Aortic smooth muscle cell (primary cell): ENCODE measurements around the gene ZNF436. TPM values are rescaled to one million over a fixed set of nuclear protein-coding genes. Genes with fewer than 3 reads are reported as not detected.

Experiments used
- total RNA-seq: library from RNA; depleted of rRNA; stranded (reverse); fragments of >200 nt; gene quantifications from 2 replicates; pipeline ENCODE4 v1.2.3, GENCODE V29; 2014

Gene ZNF436
- 18.0 and 19.9 TPM in 2 replicates for total RNA-seq

GRCh38 chr1:23369335-23370013, at the start of gene ZNF436:
ZNF436 (minus strand) TSS chr1:23369836; CDS start chr1:23368005, 1,831 bp downstream.

GRCh38 chr1:23344111-23344986, 25.3 kb downstream of the ZNF436 start, which contains the start of gene HNRNPR:
HNRNPR (minus strand) TSS chr1:23344284; CDS start chr1:23341008, 3,276 bp downstream.

Other genes starting within 250 kb of the ZNF436 start
- gene LUZP1, start 201.0 kb downstream of the ZNF436 start, total RNA-seq, result 27.1 and 34.7 TPM in 2 replicates
- gene HTR1D, start 152.3 kb downstream of the ZNF436 start, total RNA-seq, result not detected in 2 replicates
- gene HNRNPR, start 25.6 kb downstream of the ZNF436 start, total RNA-seq, result 93.2 and 105 TPM in 2 replicates
- gene TCEA3, start 54.9 kb upstream of the ZNF436 start, total RNA-seq, result 14.0 and 20.3 TPM in 2 replicates
- gene ASAP3, start 114.3 kb upstream of the ZNF436 start, total RNA-seq, result 14.1 and 14.7 TPM in 2 replicates
- 0.93 and 2.1 TPM in 2 replicates for gene E2F2, start 161.4 kb upstream of the ZNF436 start, total RNA-seq
- 220 and 236 TPM in 2 replicates for gene ID3, start 189.7 kb upstream of the ZNF436 start, total RNA-seq